ENCODE results near the gene EIF5AL1.

The EIF5AL1 gene

GRCh38 chr10:79470096-79470495 lies 42.2 kb upstream of the EIF5AL1 start:
- DNase-seq: no peak
- TF ChIP-seq CTCF (IDR thresholded peaks at IDR 0.05; ENCODE audit: low read depth, low read length): no peak
- Histone ChIP-seq H3K9me3 (ENCODE audit: severe bottlenecking) (no peaks in the 10 kb centered on the region), H3K27ac (no peak overlapping the region), H3K4me3 (ENCODE audit: low read depth, low read length) (no peak overlapping the region), H3K36me3 (no peaks in the 10 kb centered on the region), H3K27me3 (ENCODE audit: insufficient read depth, low read depth, severe bottlenecking) (no peaks in the 10 kb centered on the region)

DNA sequence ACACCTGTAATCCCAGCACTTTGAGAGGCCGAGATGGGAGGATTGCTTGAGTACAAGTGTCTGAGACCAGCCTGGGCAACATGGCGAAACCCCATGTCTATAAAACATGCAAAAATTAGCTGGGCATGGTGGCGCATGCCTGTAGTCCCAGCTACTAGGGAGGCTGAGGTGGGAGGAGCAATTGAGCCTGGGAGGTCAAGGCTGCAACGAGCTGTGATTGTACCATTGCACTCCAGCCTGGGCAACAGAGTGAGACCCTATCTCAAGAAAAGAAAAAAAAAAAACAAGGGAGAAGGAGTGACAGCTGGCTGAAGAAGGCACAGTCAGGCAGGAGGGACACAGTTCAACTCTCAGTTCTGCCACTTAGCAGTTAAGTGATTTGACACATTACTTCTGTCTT lies 40.6 kb upstream of the EIF5AL1 start:
- H3K9me3 ChIP-seq (ENCODE audit: severe bottlenecking): no peaks in the 10 kb centered on the region
- H3K27ac ChIP-seq: no peak overlapping the region
- H3K4me3 ChIP-seq (ENCODE audit: low read depth, low read length): no peak overlapping the region
- no peaks in the 10 kb centered on the region for H3K27me3 ChIP-seq (ENCODE audit: insufficient read depth, low read depth, severe bottlenecking)
- DNase-seq: no peak
- H3K36me3 ChIP-seq: no peaks in the 10 kb centered on the region
- TF ChIP-seq CTCF (IDR thresholded peaks at IDR 0.05; ENCODE audit: low read depth, low read length): no peak

- TF ChIP-seq CTCF (IDR thresholded peaks at IDR 0.05; ENCODE audit: low read depth, low read length): no peak
- Histone ChIP-seq H3K4me3 (ENCODE audit: low read depth, low read length) (no peak overlapping the region), H3K9me3 (ENCODE audit: severe bottlenecking) (no peaks in the 10 kb centered on the region), H3K27ac (no peak overlapping the region), H3K27me3 (ENCODE audit: insufficient read depth, low read depth, severe bottlenecking) (no peaks in the 10 kb centered on the region), H3K36me3 (no peaks in the 10 kb centered on the region)
- DNase-seq: no peak
Measured at GRCh38 chr10:79472449-79472848, 39.9 kb upstream of the EIF5AL1 start.

- no peak overlapping the region for H3K27ac ChIP-seq
- DNase-seq: no peak
- no peaks in the 10 kb centered on the region for H3K27me3 ChIP-seq (ENCODE audit: insufficient read depth, low read depth, severe bottlenecking)
- no peaks in the 10 kb centered on the region for H3K36me3 ChIP-seq
- H3K4me3 ChIP-seq (ENCODE audit: low read depth, low read length): no peak overlapping the region
- no peaks in the 10 kb centered on the region for H3K9me3 ChIP-seq (ENCODE audit: severe bottlenecking)
- TF ChIP-seq CTCF (IDR thresholded peaks at IDR 0.05; ENCODE audit: low read depth, low read length): no peak
Measured at GRCh38 chr10:79472951-79473350, 39.4 kb upstream of the EIF5AL1 start.

DNA sequence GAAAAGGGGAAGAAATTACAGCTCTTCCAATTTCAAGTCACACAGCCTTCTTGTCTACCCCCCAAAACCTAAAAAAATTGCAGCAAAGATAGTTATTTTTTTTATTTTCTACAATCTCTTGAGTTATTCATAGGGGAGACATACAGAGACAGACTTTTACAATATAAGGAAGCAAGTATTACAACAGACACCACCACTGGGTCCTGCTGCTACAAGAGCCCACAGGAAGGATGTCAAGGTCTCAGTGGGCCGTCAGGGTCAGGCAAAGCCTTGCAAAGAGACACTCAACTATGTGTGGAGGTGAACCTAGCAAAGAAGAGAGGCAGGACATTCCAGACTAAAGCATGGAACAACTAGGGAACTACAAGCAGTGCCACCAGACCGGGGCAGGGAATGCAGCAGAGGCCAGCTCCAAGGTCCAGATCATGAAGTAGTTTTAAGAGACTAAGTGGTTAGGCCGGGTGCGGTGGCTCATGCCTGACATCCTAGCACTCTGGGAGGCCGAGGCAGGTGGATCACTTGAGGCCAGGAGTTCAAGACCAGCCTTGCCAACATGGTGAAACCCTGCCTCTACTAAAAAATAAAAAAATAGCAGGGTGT lies 38.7 kb upstream of the EIF5AL1 start:
- TF ChIP-seq CTCF (IDR thresholded peaks at IDR 0.05; ENCODE audit: low read depth, low read length): no peak
- DNase-seq: no peak
- Histone ChIP-seq H3K27ac (no peak overlapping the region), H3K4me3 (ENCODE audit: low read depth, low read length) (no peak overlapping the region), H3K36me3 (no peaks in the 10 kb centered on the region), H3K9me3 (ENCODE audit: severe bottlenecking) (no peaks in the 10 kb centered on the region), H3K27me3 (ENCODE audit: insufficient read depth, low read depth, severe bottlenecking) (no peaks in the 10 kb centered on the region)

DNA sequence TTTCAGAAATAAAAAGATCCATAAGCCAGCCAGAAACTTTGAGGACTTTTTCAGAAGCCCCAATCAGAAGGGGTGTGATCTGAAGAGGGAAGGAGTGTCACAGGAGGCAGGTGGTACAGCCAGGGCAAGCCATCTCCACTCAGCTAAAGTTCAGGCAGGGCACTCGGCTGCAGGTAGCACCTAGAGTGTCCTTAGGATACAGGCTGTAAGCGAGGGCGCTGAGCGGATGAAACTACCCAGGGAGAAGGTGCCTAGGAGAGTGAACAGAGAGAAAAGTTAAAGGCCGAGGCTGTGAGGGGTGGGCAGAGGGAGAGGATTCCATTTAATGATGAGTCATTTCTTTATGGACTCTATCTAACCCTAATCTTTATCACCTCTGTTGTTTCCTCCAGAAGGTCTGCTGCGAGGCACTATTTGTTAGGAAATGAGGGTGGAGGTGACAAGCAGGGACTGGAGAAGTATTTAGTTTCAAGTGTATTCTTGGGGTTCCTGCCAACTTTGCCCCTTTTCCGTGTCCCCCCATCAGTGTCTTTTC lies 37.1 kb upstream of the EIF5AL1 start:
- no peak overlapping the region for H3K4me3 ChIP-seq (ENCODE audit: low read depth, low read length)
- no peaks in the 10 kb centered on the region for H3K9me3 ChIP-seq (ENCODE audit: severe bottlenecking)
- H3K27ac ChIP-seq: no peak overlapping the region
- no peak for TF ChIP-seq CTCF (IDR thresholded peaks at IDR 0.05; ENCODE audit: low read depth, low read length)
- H3K27me3 ChIP-seq (ENCODE audit: insufficient read depth, low read depth, severe bottlenecking): no peaks in the 10 kb centered on the region
- no peaks in the 10 kb centered on the region for H3K36me3 ChIP-seq
- no peak for DNase-seq
